Heart right ventricle (tissue), 16 donors: Measurements from ENCODE around the gene SMURF2. TPM values are rescaled to one million over a fixed set of nuclear protein-coding genes. Genes with fewer than 3 reads are reported as not detected.

Experiments used
- ATAC-seq, 8 donors: fragments of 200-7000 bp; cut with Tn5 transposase; one replicate each; pipeline ENCODE4 v1.9.1; 2020; ENCODE audit warnings: mild to moderate bottlenecking in 8 of 8, moderate library complexity in 8 of 8, moderate number of reproducible peaks in 1 of 8
- DNase-seq, 2 donors: peaks; one replicate each; pipeline ENCODE4 v3.0.0-alpha.2; 2020
- H3K27ac ChIP-seq, 10 donors: fragments of 200-600 bp; sonication (generic) in 2 of 10; one replicate each; pipeline versions ENCODE4 v1.5.0 to v1.8.0; 2020 to 2022; ENCODE audit warnings: mild to moderate bottlenecking in 3 of 10
- H3K27me3 ChIP-seq, 7 donors: fragments of 200-600 bp; one replicate each; pipeline ENCODE4 v1.8.0; 2021 to 2022; ENCODE audit warnings: mild to moderate bottlenecking in 2 of 7
- H3K36me3 ChIP-seq, 9 donors: fragments of 200-600 bp; sonication (generic) in 1 of 9; one replicate each; pipeline versions ENCODE4 v1.5.0 to v1.8.0; 2020 to 2022; ENCODE audit warnings: mild to moderate bottlenecking in 2 of 9
- H3K4me1 ChIP-seq, 9 donors: fragments of 200-600 bp; sonication (generic) in 1 of 9; one replicate each; pipeline versions ENCODE4 v1.5.0 to v1.8.0; 2020 to 2022; ENCODE audit warnings: mild to moderate bottlenecking in 4 of 9
- H3K4me3 ChIP-seq, 10 donors: fragments of 200-600 bp; sonication (generic) in 2 of 10; one replicate each; pipeline versions ENCODE4 v1.5.0 to v1.8.0; 2020 to 2022; ENCODE audit warnings: mild to moderate bottlenecking in 7 of 10, moderate library complexity in 2 of 10
- H3K9me3 ChIP-seq, 11 donors: fragments of 200-600 bp in 10 of 11; sonication (generic) in 2 of 11; one replicate each; pipeline versions ENCODE4 v1.5.0 to v1.8.0; 2013 to 2022; ENCODE audit warnings: mild to moderate bottlenecking in 2 of 11, control low read depth in 1 of 11, moderate library complexity in 1 of 11
- CTCF ChIP-seq, 9 donors: fragments of 200-600 bp; sonication (generic) in 2 of 9; IDR thresholded peaks; one replicate each; pipeline versions ENCODE4 v1.5.0 to v1.8.0; 2021 to 2022; ENCODE audit warnings: antibody characterized with exemption in 9 of 9, mild to moderate bottlenecking in 5 of 9, moderate library complexity in 1 of 9
- WGBS, 2 donors: extraction: QIAGEN DNeasy Blood & Tissue Kit; methylation state at CpG; one replicate each; pipeline ENCODE4 v1.1.7; 2013; ENCODE audit warnings: inconsistent platforms in 1 of 2; 5-methylcytosine and 5-hydroxymethylcytosine counted together
- intact Hi-C, 10 donors: fragments of 100-400 bp; cut with DNase I; formaldehyde crosslinking; loops; one replicate each; pipeline versions ENCODE4 v1.11.1 to v1.14.2; 2022
- polyA plus RNA-seq, 2 donors: library from polyadenylated mRNA; stranded (reverse); fragments of 200-250 nt; gene quantifications; one replicate each; pipeline ENCODE4 v1.2.3, GENCODE V29; 2013
- total RNA-seq, 10 donors: library from RNA; stranded (reverse); fragmentation: NEBNext Ultra II Directional in 3 of 10; extraction: Animal tissue kit (Norgen Biotek cat#: 25700) in 3 of 10; gene quantifications; one replicate each; pipeline versions ENCODE4 v1.2.1 to v1.2.4, GENCODE V29; 2021 to 2023
- donor health status: Arrhythmogenic right ventricular cardiomyopathy.
- donor health status: ischemic (EF 13 %, LVEDD 7.1; RV severe dilation, severe dysfunction).
- donor health status: healthy with polysubstance abuse.
- donor health status: DM: no; HTN: yes; CAD: no.
- donor health status: DM: no; HTN: no; CAD: no.
- donor health status: ischemic (EF 25% LVEDD 6.9; RV normal size, moderate dysfunction).
- donor health status: ischemic (EF 25% LVEDD 5.7; RV mildly dilated, moderate dysfunction).
- donor health status: healthy.
- donor health status: DM: yes; HTN: yes; CAD: no.
- donor health status: Ischemic cardiomyopathy.
- donor health status: ischemic (EF 35%, LVEDD 5.7; RV mildly dilated, moderate dysfunction).
- donor health status: nonischemic (EF 11% LVEDD 7.7; RV severe dilation, severe dysfunction).
- donor health status: DM: yes; HTN: yes; CAD: no.
- donor health status: PGD.
- donor health status: ischemic (EF 29% LVEDD 5.4; RV normal size, mild dysfunction).
- donor health status: nonischemic (EF 23%, LVEDD 6.1; RV moderate dilation, normal function).

The SMURF2 gene
- total and polyA plus RNA-seq, 12 donors = 4.0 to 15.5 (median 12.2) TPM

- H3K27ac ChIP-seq = no peak overlapping the region
- WGBS, 2 donors = 59 to 74% methylated on average over 3 of the region's 3 CpGs
- intact Hi-C loops = no loop called here
- H3K9me3 ChIP-seq = no peaks in the 10 kb centered on the region
- peaks cover 0 to 17% (median 5%) of the 10 kb centered on the region in 9 donors for H3K4me1 ChIP-seq
- DNase-seq = no peak
- TF ChIP-seq CTCF (IDR thresholded peaks at IDR 0.05) = no peak
- no peak overlapping the region for H3K4me3 ChIP-seq
- no peak for ATAC-seq
- no peaks in the 10 kb centered on the region for H3K36me3 ChIP-seq
- H3K27me3 ChIP-seq = no peaks in the 10 kb centered on the region
These were observed 30.1 kb upstream of the SMURF2 start for GRCh38 chr17:64692187-64692586.

- Histone ChIP-seq H3K4me3 (no peak overlapping the region), H3K27ac (no peak overlapping the region), H3K9me3 (no peaks in the 10 kb centered on the region), H3K4me1 (peaks cover 0 to 7% (median 4%) of the 10 kb centered on the region in 9 donors), H3K36me3 (no peaks in the 10 kb centered on the region), H3K27me3 (no peaks in the 10 kb centered on the region)
- DNase-seq (no peak), ATAC-seq (no peak)
- TF ChIP-seq CTCF (IDR thresholded peaks at IDR 0.05) = no peak
- WGBS, 2 donors = 94 to 99% methylated on average over 4 of the region's 4 CpGs
- intact Hi-C loops = no loop called here
These were observed 27.0 kb upstream of the SMURF2 start for GRCh38 chr17:64689106-64689505.

- no peaks in the 10 kb centered on the region for H3K36me3 ChIP-seq
- no peaks in the 10 kb centered on the region for H3K27me3 ChIP-seq
- intact Hi-C loops = no loop called here
- H3K9me3 ChIP-seq = no peaks in the 10 kb centered on the region
- DNase-seq (no peak), ATAC-seq (no peak)
- no peak overlapping the region for H3K4me3 ChIP-seq
- H3K27ac ChIP-seq = no peak overlapping the region
- H3K4me1 ChIP-seq = peaks cover 0 to under 1% (median 0%) of the 10 kb centered on the region in 9 donors
- no peak for TF ChIP-seq CTCF (IDR thresholded peaks at IDR 0.05)
- WGBS, 2 donors = 96 to 97% methylated on average over 5 of the region's 5 CpGs
These were observed 26.4 kb upstream of the SMURF2 start for GRCh38 chr17:64688481-64688880.

- no peaks in the 10 kb centered on the region for H3K27me3 ChIP-seq
- no peaks in the 10 kb centered on the region for H3K4me1 ChIP-seq
- no peak overlapping the region for H3K27ac ChIP-seq
- intact Hi-C loops = no loop called here
- H3K36me3 ChIP-seq = no peaks in the 10 kb centered on the region
- no peak for DNase-seq
- H3K4me3 ChIP-seq = no peak overlapping the region
- H3K9me3 ChIP-seq = no peaks in the 10 kb centered on the region
- no peak for TF ChIP-seq CTCF (IDR thresholded peaks at IDR 0.05)
- ATAC-seq = no peak
- WGBS, 2 donors = 91 to 95% methylated on average over 5 of the region's 5 CpGs
These were observed 25.9 kb upstream of the SMURF2 start for GRCh38 chr17:64687961-64688360.
